Peyer's patch (tissue), 4 donors: ENCODE results near the gene ECHDC1.

Source experiments
- CTCF ChIP-seq, 6 experiments: fragments of 450-650 bp in 4 of 6; fragments of 200-600 bp in 2 of 6; sonication (generic) in 1 of 6; IDR thresholded peaks; one replicate each; pipeline ENCODE4 v1.5.1; 2017 to 2019; ENCODE audit warnings: antibody characterized with exemption in 6 of 6, mild to moderate bottlenecking in 3 of 6, moderate library complexity in 1 of 6
- POLR2A ChIP-seq, 2 donors: fragments of 450-650 bp; IDR thresholded peaks; one replicate each; pipeline ENCODE4 v1.5.1; 2017; ENCODE audit warnings: antibody characterized with exemption in 2 of 2, mild to moderate bottlenecking in 2 of 2, moderate library complexity in 2 of 2

GRCh38 chr6:127367023-127367375 lies 23.6 kb upstream of the ECHDC1 start:
- TF ChIP-seq CTCF (IDR thresholded peaks at IDR 0.05) = no peak
- TF ChIP-seq POLR2A (IDR thresholded peaks at IDR 0.05) = no peak
